Measurements from ENCODE around the gene SLC34A3.

The SLC34A3 gene

DNA sequence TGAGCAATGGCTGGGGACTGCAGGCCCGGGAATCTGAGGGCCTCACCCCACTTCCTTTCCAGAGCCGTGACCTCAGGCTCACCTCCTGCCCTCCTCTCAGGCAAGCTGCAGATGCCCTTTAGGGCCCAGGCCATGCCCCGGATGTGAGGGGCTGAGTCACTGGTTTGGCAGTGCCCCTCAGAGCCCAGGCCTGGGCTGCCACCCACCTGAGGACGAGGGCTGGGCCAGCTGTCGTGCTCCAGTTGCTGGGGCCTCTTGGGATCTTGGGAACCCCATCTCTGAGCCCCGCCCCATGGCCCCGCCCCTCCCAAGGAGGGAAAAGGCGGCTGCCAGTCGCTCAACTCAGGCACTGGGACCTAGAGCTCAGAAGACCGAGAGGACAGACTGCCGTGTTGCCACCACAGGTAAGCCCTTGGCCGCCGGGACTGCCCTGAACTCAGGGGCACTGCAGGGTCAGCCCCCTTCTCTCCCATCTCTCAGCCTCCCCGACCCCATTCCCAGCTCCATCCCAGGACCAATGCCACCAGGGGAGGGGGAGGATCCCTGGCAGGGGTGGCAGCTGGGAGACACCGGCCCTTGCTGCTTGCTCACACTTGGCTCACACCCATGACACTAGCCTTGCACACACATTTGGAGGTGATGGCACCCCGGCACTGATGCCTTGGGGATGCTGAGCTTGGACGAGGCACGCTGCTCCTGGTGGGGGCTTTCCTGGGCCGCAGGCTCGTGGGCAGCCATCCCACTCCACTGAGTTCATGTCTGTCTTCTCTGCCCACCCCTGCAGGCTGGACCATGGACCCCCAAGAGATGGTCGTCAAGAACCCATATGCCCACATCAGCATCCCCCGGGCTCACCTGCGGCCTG lies 5.6 kb upstream of the SLC34A3 start, which contains the start of gene CYSRT1:
Gene CYSRT1, plus strand, starts transcription at position 345 of the 865 bp plus-strand sequence. Its CDS starts 448 bp downstream, at position 793.
- TF ChIP-seq, protein P1, sequence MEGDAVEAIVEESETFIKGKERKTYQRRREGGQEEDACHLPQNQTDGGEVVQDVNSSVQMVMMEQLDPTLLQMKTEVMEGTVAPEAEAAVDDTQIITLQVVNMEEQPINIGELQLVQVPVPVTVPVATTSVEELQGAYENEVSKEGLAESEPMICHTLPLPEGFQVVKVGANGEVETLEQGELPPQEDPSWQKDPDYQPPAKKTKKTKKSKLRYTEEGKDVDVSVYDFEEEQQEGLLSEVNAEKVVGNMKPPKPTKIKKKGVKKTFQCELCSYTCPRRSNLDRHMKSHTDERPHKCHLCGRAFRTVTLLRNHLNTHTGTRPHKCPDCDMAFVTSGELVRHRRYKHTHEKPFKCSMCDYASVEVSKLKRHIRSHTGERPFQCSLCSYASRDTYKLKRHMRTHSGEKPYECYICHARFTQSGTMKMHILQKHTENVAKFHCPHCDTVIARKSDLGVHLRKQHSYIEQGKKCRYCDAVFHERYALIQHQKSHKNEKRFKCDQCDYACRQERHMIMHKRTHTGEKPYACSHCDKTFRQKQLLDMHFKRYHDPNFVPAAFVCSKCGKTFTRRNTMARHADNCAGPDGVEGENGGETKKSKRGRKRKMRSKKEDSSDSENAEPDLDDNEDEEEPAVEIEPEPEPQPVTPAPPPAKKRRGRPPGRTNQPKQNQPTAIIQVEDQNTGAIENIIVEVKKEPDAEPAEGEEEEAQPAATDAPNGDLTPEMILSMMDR (IDR thresholded peaks at IDR 0.05; ENCODE audit: low read depth, low read length) = no peak
- no peak for DNase-seq (ENCODE audit: low read depth, low spot score)
- in situ Hi-C loops (cut with HindIII; ENCODE audit: low sequenced_read_pairs) = no loop called here
- peak within 1 kb of the TSS; percentile 64 for H3K4me3 ChIP-seq (ENCODE audit: low read depth, low read length)

DNA sequence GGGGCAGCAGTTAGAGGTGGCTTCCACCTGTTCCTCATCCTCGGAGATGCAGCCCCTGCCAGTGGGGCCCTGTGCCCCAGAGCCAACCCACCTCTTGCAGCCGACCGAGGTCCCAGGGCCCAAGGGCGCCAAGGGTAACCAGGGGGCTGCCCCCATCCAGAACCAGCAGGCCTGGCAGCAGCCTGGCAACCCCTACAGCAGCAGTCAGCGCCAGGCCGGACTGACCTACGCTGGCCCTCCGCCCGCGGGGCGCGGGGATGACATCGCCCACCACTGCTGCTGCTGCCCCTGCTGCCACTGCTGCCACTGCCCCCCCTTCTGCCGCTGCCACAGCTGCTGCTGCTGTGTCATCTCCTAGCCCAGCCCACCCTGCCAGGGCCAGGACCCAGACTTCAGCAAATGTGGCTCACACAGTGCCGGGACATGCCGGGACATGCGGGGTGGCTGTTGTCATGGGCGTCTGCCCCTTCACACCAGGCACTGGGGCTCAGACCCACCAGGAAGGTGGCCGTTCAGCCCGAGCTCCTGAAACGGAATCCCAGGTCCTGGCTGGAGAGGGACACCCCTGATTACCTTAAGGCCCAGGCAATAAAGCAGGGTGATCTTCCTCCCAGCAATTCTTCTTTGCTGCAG lies 4.9 kb upstream of the SLC34A3 start:
- in situ Hi-C loops (cut with HindIII; ENCODE audit: low sequenced_read_pairs) = no loop called here
- DNase-seq (ENCODE audit: low read depth, low spot score) = no peak
- TF ChIP-seq, protein P1 (IDR thresholded peaks at IDR 0.05; ENCODE audit: low read depth, low read length) = no peak
- no peak overlapping the region for H3K4me3 ChIP-seq (ENCODE audit: low read depth, low read length)

DNA sequence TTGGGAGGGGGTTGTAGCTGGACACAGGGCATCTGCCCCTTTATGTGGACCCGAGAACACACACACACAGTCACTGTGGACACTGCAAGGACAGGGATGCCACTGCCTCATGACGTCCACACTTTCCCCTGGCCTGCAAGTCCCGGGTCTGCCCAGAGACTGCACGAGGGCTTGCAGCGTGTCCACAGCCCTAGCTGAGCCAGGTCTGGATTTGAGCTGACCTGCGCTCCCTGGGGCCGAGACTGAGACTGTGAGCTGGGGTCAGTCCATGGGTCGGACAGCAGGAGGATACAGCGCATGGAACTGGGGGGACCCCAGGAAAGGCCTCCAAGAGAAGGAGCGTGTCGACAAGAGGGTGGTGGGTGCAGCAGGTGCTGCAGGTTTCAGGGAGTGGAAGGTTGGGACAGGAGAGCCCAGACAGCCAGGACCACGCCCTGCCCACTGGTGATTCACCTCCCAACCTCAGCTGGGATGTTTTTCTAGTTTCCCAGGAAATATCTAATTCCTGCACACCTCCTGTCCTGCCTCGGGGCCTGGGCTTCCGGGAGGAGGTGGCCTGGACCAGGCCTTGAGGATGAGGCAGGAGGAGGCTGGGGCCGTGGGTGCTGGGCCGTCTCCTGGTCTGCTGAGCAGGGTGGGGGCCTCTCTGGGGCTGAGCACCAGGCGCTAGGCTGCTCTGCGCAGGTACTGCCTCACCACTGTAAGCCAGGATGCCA lies 4.2 kb upstream of the SLC34A3 start:
- no peak for DNase-seq (ENCODE audit: low read depth, low spot score)
- in situ Hi-C loops (cut with HindIII; ENCODE audit: low sequenced_read_pairs) = no loop called here
- H3K4me3 ChIP-seq (ENCODE audit: low read depth, low read length) = no peak overlapping the region
- TF ChIP-seq, protein P1 (IDR thresholded peaks at IDR 0.05; ENCODE audit: low read depth, low read length) = no peak

DNA sequence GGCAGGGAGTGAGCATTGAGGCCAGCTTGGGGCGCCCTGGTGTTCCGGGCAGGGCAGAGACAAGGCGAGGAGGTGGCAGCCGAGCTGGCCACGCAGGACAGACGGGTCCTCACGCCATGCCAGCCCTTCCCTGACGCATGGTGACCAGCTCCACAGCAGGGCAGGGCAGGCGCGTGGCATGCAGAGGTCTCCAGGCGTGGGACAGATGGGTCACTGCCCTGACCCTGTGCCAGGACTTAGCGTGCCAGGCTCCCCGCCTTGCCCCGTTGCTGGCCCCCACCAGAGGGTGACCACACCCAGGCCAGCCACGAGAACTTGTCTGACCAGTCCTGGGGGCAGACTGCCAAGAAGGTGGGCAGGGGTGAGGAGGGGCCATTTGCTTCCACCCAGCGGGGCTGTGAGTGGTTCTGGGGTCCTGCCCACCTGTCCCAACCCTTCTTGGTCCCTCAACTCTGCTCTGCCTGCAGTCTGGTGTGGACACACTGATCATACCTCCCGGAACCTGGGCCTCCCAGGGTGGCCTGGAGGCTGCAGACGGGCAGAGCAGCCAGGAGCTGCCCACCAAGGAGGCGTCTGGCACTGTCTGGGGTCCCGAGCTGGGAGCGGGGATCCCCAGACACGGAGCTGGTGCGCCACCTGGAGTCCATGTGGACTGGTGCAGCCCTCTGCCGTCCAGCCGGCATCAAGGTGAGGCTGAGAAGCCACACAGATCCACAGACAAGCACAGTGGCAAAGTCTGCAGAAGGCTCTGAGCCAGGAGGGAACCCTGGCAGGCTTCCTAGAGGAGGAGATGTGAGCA lies 3.4 kb upstream of the SLC34A3 start, which contains the start of gene RNF224:
Gene RNF224, plus strand, starts transcription at position 449 of the 799 bp plus-strand sequence. CDS start 834 bp downstream, outside the sequence.
- DNase-seq (ENCODE audit: low read depth, low spot score) = peak; percentile 60
- TF ChIP-seq, protein P1 (IDR thresholded peaks at IDR 0.05; ENCODE audit: low read depth, low read length) = peak; percentile 90
- H3K4me3 ChIP-seq (ENCODE audit: low read depth, low read length) = no peak within 1 kb of the TSS
- in situ Hi-C loops (cut with HindIII; ENCODE audit: low sequenced_read_pairs) = no loop called here

DNA sequence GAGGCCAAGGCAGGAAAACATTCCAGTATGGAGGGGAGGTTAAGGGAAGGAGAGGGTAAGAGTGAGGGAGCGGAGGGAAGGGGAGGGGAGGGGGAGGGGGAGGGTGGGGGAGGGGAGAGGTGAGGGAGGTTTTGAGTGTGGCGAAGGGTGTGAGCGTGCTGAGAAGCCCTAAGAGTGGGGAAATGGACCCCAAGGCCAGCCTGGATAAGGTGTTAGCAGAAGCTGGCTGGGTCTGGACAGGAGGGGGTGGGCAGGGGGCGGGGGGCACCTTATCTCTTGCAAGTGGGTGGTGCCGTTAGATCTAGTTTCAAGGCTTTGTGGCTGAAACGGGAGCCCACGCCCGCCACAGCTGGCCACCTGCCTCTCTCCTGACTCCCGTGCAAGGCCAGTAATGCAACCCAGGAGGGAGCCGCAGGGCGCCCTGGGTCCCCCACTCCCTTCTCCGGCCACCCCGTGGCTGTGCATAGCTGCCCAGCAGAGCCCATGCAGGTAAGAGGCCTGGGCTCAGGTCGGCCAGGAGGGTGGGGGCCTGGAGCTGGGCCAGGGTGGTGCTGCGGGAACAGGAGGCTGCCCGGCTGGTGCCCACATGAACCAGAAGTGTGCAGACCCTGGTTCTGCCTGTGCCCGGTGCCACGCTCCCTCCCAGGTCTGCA lies 2.7 kb upstream of the SLC34A3 start:
- in situ Hi-C loops (cut with HindIII; ENCODE audit: low sequenced_read_pairs) = no loop called here

More for the DNA sequence above, 2.7 kb upstream of the SLC34A3 start:
- TF ChIP-seq, protein P1 (IDR thresholded peaks at IDR 0.05; ENCODE audit: low read depth, low read length) = no peak
- no peak for DNase-seq (ENCODE audit: low read depth, low spot score)
- no peak overlapping the region for H3K4me3 ChIP-seq (ENCODE audit: low read depth, low read length)
